GM19193 (cell line): Measurements from ENCODE around the gene PTK7.

Experiments
- POLR2A ChIP-seq: IDR thresholded peaks from 4 replicates; pipeline ENCODE4 v1.6.1; 2011; ENCODE audit not compliant: insufficient read depth, insufficient read length; ENCODE audit errors: extremely low read depth

PTK7 gene

DNA sequence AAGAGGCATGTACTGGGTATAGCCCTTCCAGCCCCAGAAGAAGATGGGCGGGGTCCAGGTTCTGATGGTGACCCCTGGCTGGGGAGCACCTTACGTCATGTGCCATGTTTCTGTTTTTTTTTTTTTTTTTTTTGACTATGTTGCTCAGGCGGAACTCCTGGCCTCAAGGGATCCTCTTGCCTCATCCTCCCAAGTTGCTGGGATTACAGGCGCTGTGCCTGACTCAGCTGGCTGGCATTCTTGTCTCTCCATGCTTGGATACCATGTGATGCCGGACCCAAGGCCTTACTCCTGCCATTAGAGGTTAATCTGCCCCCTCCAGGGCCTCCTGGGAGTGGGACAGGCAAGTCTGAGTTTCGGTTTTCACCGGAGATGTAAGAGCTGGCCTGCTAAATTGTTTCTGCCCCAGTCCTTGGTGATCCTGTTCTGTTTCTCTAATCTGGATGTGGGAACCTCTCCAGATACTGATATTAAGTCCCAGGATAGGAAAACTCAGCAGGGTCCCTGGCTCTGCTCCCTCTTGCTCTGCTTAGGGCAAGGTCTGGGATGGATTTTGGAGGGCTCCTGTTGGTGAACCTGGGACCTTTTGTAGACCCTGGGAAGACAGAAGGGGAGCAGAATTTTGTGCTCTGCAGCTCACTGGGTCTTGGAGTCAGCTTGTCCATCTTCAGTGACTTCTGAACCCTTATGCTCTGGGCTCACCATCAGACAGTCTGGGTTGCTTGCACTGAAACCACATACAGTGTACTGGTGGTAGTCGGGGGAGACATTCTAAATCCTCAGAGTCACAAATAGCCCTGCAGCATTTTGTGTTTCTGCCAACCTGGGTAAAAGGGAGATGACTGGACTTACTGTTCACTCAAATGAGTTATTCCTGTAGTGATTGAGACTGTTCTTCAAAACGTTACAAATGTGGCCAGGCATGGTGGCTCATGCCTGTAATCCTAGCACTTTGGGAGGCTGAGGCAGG lies 45.1 kb downstream of the PTK7 start:
- no peak for TF ChIP-seq POLR2A

DNA sequence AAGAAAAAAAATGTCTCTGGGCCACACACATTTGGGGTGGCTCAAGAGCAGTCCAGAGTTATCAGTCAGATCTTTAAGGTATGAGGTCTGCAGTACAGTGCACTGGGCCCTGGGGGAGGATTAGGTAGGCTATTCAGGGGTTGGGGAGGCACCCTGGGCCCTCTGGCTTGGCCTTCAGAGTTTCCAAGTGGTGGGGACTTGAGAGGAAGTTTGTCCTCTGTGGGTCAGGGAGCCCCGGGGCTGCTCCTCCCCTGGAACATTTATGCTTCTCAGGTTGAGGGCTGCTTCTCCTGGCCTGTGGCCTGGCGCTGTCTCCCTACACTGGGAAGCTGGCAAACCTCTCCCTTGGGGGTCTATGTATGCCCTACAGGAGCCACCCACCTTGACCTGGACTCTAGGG lies 46.0 kb downstream of the PTK7 start:
- no peak for TF ChIP-seq POLR2A

DNA sequence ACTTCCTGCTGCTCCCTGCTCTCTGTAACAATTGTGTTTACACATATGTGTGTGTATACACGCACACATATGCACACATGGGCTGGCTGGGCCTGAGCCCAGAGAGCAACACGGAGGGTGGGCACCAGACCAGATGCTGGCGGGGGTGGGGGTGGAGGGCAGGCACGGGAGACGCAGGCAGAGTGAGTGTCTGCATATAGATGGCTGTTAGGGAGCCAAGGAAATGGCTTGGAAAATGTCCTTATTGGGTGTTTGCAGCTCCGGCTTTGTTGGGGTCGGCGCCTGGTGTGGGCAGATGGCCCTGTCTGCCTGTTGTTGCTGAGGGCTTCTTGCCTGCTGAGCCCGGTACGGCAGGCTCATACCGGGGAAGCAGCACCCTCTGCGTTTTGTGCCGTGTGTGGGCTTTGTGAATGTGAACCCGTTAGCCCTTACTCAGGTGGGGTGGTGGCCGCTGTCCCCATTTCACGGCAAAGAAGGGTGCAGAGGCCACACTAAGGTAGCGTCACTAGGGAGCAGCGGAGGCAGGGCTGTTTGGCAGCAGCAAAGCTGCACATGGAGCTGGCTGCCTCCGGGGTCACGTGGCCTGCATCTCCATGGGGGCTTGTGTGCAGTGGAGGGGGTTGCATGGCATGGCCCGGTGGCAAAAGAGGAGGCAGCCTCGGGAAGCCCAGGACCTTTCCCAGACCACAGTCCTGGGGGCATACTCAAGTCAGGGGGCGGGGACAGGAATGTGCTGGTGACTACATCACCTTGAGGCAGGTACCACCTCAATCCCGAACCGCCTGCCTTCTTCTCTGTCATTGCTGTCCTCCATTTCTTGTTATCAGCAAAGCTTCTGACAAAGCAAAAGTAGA lies 47.6 kb downstream of the PTK7 start:
- no peak for TF ChIP-seq POLR2A

DNA sequence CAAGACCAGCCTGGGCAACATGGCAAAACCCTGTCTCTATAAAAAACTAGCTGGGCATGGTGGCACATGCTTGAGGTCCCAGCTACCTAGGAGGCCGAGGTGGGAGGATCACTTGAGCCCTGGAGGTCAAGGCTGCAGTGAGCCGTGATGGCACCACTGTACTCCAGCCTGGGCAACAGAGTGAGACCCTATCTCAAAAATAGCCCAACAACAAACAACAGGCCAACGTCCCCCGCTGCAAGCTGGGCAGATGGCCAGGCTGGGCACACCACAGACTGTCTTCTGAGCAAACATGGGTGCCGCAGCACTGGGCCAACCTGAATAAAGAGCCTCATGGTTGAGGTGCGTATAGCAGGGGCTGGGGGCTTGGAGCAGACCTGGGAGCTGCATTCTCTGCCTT lies 48.4 kb downstream of the PTK7 start:
- no peak for TF ChIP-seq POLR2A

DNA sequence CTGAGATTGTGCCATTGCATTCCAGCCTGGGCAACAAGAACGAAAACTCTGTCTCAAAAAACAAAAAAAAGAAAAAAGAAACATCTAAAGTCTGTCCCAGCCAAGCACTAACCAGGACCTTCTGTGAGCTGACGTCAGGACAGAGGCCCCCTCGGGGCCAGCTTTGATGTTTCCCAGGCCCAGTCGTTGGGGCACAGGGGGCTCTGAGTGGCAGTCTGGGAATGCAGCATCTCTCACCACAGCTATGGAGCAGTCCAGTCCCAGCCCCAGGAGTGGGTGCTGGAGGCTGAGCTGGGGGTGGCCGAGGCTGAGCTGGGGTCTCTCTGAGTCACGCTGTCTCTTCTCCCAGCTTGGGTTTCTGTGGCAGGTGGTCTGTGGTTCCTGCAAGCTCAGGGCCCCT lies 49.0 kb downstream of the PTK7 start:
- no peak for TF ChIP-seq POLR2A

DNA sequence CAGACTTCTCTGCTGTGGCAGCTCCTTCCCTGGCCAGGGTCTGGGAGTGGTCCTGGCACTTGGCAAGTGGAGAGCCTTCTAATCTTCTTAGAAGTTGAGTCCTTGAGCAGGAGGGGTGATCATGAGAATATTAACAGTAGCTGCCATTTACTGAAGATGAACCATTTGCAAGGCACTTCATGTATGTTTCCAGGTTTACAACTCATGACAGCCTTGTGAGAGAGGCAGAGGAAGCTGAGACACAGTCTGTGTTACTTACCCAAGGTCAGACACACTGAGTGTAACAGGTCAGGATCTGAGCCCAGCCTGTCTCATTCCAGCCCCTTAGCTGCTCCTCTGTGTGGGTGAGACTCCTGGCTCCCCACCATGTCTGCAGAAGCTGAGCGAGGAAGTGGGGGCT lies 49.4 kb downstream of the PTK7 start:
- TF ChIP-seq POLR2A = no peak

DNA sequence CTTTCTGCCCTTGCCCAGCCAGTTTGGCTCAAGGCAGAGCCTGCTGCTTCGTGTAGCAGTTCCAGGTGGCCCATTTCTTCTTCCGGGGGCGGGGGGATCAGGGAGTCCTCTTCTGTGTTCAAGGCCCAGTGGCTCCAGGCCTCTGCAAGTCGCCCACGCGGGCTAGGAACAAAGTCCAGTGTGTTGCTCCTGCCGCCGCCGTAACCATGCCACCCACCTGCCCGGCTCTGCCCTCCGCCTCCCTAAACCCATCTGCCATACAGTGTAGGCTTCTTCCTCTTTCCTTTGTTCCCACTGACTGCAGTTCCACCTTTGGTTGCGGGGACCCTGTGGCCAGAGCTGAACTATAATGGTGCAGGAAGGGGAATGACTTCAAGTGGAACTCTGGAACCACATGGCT lies 51.1 kb downstream of the PTK7 start:
- TF ChIP-seq POLR2A = no peak

DNA sequence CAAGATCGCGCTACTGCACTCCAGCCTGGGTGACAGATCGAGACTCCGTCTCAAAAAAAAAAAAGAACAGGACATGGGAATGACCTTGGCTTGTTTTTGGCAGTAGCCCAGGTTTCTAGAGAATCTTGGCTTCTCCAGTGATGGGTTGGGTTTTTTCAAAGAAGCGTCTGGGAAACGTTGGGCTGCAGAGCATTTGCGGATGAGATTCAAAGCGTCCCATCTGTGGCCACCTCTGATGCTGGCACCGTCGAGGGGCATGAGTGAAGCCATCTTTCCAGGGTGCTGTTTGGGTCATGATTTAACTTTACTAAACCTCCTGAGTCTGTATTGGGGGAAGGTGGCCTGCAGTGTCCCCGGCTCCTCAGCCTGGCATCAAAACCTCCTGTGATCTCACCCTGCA lies 51.8 kb downstream of the PTK7 start:
- TF ChIP-seq POLR2A = no peak

DNA sequence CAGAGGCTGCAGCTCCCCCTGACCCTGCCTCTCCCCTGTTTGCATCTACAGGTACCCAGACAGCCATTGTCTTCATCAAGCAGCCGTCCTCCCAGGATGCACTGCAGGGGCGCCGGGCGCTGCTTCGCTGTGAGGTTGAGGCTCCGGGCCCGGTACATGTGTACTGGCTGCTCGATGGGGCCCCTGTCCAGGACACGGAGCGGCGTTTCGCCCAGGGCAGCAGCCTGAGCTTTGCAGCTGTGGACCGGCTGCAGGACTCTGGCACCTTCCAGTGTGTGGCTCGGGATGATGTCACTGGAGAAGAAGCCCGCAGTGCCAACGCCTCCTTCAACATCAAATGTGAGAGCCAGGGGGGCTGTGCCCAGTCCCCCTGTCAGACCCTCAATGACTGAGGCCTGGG lies 52.8 kb downstream of the PTK7 start:
- TF ChIP-seq POLR2A = no peak

DNA sequence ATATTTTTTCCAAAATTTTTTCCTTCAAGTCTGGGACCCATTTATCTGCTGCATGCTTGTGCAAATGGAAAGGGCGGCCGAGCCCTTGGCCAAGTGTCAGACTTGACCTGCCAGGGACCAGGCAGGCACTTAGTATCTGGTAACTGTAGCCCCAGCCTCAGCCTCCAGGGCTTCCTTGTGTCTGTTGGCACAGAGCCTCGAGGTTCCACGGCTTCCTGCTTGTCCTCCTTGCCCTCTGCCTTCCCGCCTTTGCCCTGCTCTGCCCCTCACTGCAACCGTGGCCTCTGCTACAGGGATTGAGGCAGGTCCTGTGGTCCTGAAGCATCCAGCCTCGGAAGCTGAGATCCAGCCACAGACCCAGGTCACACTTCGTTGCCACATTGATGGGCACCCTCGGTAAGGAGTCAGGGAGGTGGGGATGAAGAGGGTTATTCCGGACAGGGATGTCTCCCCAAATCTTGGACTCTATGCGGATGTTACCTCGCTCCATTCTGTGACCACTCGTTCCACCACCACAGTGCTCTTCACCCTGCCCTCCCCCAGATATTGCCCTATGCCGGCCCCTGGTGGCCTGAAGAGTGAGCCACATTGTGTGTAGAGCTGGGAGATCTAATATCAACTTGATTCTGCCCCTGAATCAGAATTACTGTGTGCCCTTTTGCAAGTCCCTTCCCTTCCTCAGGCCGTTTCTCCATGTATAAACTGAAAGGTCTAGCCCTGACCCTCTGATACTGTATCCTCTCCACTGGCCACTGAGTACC lies 53.5 kb downstream of the PTK7 start:
- no peak for TF ChIP-seq POLR2A

DNA sequence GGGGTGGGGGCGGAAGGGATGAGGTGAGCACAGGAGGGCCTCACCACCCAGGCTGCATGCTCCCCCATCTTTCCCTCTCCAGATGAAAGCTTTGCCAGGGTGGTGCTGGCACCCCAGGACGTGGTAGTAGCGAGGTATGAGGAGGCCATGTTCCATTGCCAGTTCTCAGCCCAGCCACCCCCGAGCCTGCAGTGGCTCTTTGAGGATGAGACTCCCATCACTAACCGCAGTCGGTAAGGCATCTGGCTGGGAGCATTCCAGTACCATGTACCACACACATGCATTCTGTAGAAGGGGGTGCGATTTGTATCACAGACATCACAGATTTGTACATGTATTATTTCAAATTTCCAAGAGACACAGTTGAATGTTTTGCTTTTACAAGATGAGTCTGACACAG lies 54.3 kb downstream of the PTK7 start:
- TF ChIP-seq POLR2A = no peak

DNA sequence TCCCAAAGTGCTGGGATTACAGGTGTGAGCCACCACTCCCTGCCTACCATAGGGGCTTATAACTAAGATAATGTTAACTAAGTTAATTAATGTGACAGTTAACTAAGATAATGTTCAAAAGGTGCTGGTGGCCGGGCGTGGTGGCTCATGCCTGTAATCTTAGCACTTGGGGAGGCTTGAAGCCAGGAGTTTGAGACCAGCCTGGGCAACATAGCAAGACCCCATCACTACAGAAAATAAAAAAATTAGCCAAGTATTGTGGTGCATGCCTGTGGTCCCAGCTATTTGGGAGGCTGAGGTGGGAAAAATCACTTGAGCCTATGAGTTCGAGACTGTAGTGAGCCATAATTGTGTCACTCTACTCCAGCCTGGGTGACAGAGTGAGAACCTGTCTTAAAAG lies 62.2 kb downstream of the PTK7 start:
- TF ChIP-seq POLR2A = no peak

DNA sequence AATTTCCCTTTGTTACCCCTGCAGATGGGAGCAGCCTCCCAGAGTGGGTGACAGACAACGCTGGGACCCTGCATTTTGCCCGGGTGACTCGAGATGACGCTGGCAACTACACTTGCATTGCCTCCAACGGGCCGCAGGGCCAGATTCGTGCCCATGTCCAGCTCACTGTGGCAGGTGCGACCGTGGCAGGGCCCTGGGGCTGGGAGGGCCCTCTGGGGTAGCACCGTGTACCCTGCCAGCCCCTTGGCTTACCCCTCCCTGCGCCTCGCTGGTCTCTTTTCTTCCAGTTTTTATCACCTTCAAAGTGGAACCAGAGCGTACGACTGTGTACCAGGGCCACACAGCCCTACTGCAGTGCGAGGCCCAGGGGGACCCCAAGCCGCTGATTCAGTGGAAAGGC lies 65.5 kb downstream of the PTK7 start:
- no peak for TF ChIP-seq POLR2A

DNA sequence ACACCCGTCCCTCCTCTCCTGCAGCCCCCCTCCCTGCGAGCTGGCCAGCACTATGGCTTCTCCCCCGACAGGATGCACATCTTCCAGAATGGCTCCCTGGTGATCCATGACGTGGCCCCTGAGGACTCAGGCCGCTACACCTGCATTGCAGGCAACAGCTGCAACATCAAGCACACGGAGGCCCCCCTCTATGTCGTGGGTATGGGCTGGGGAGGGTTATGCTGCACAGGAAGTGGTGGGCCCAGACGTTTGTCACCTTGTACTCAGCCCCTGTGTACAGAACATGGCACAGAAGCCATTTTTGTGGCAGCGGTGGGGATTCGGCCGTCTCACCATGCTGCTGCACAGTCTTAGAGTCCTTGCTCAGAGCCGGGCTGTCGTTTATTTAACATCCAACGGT lies 66.0 kb downstream of the PTK7 start:
- TF ChIP-seq POLR2A = no peak
